ENCODE measurements around the gene GTF3C2. TPM values are rescaled to one million over a fixed set of nuclear protein-coding genes. Genes with fewer than 3 reads are reported as not detected.

The GTF3C2 gene
- total RNA-seq, 5 donors from 2014 or later (not counting 1 experiment from before 2014, with no cell fraction given), result 69.8 to 89.9 (median 82.1) TPM

- 86% methylated on average over 5 of the region's 6 CpGs for WGBS (ENCODE audit: insufficient coverage)
- Mint-ChIP-seq H3K36me3 (peaks cover 51% of the 10 kb centered on the region), H3K27me3 (no peaks in the 10 kb centered on the region), H3K4me3 (peak overlapping the region; percentile 10 to 58 (median 40)), H3K27ac (peak overlapping the region; percentile 11 to 42), H3K4me1 (peaks cover 45 to 57% (median 54%) of the 10 kb centered on the region in 3 donors), H3K9me3 (no peaks in the 10 kb centered on the region)
- no peak for ATAC-seq (replicated peaks in 1 of 4)
- Histone ChIP-seq H3K4me3 (ENCODE audit: control insufficient read depth in 1 of 2, extremely low read depth in 1 of 2, low read length in 1 of 2) (no peak overlapping the region), H3K9me3 (no peaks in the 10 kb centered on the region), H3K36me3 (ENCODE audit: control insufficient read depth in 2 of 2, extremely low read depth in 1 of 2, insufficient read depth in 1 of 2, low read length in 1 of 2) (peaks cover 21 to 64% of the 10 kb centered on the region in 2 donors), H3K4me1 (ENCODE audit: control insufficient read depth in 1 of 2, extremely low read depth in 1 of 2, insufficient read depth in 2 of 2, low read length in 2 of 2) (peaks cover 20 to 41% of the 10 kb centered on the region in 2 experiments), H3K27me3 (replicated peaks in 1 of 2; ENCODE audit: control insufficient read depth in 2 of 2, extremely low read depth in 1 of 2, insufficient read depth in 2 of 2, low read length in 1 of 2) (no peaks in the 10 kb centered on the region), H3K27ac (ENCODE audit: low read length) (no peak overlapping the region)
- CTCF ChIA-PET, result no interaction called here
- POLR2A ChIA-PET, result interaction anchor here (0.5 to 0.6 kb wide), 3 partner anchors 13 to 340 kb away, joined by 3 to 15 read pairs (median 4); no protein-coding TSS in a partner anchor
- DNase-seq, result no peak
These were observed 16.4 kb upstream of the GTF3C2 start for GRCh38 chr2:27372937-27373336.

GRCh38 chr2:27370816-27371620, 14.5 kb upstream of the GTF3C2 start:
- CTCF ChIA-PET, result interaction anchor here in 1 of 2 donors (0.8 kb wide), 1 partner anchor 39 kb away, joined by 3 read pairs; no protein-coding TSS in a partner anchor
- Histone ChIP-seq H3K4me3 (ENCODE audit: control insufficient read depth in 1 of 2, extremely low read depth in 1 of 2, low read length in 1 of 2) (peak overlapping the region; percentile 93 to 94), H3K27me3 (replicated peaks in 1 of 2; ENCODE audit: control insufficient read depth in 2 of 2, extremely low read depth in 1 of 2, insufficient read depth in 2 of 2, low read length in 1 of 2) (no peaks in the 10 kb centered on the region), H3K27ac (ENCODE audit: low read length) (peak overlapping the region; percentile 76), H3K9me3 (no peaks in the 10 kb centered on the region), H3K36me3 (ENCODE audit: control insufficient read depth in 2 of 2, extremely low read depth in 1 of 2, insufficient read depth in 1 of 2, low read length in 1 of 2) (peaks cover 12 to 66% of the 10 kb centered on the region in 2 donors), H3K4me1 (ENCODE audit: control insufficient read depth in 1 of 2, extremely low read depth in 1 of 2, insufficient read depth in 2 of 2, low read length in 2 of 2) (peaks cover 20 to 41% of the 10 kb centered on the region in 2 experiments)
- POLR2A ChIA-PET, result interaction anchor here (0.6 to 0.9 kb wide), 4 partner anchors 16 to 258 kb away, joined by 3 to 6 read pairs (median 3); partner anchors contain the start of genes CCDC121 (in 1 of the 2) and GPN1 (in 1 of the 2)
- H3K27ac Mint-ChIP-seq, result peak overlapping the region; percentile 90 to 95
- no peaks in the 10 kb centered on the region for H3K9me3 Mint-ChIP-seq
- H3K36me3 Mint-ChIP-seq, result peaks cover 57% of the 10 kb centered on the region
- DNase-seq, result peak in 9 of 35 experiments; percentile 7 to 56 (median 19)
- WGBS (ENCODE audit: insufficient coverage), result under 1% methylated on average over 43 of the region's 46 CpGs
- no peaks in the 10 kb centered on the region for H3K27me3 Mint-ChIP-seq
- ATAC-seq (replicated peaks in 1 of 4), result peak in 2 of 4 experiments; percentile 4 to 8
- H3K4me1 Mint-ChIP-seq, result peaks cover 47 to 55% (median 48%) of the 10 kb centered on the region in 3 donors
- H3K4me3 Mint-ChIP-seq, result peak overlapping the region; percentile 90 to 97 (median 94)

- no peaks in the 10 kb centered on the region for H3K9me3 ChIP-seq
- DNase-seq (peak; percentile 98 to 100 (median 99)), ATAC-seq (replicated peaks in 1 of 4) (peak; percentile 92 to 94 (median 94))
- peaks cover 46 to 55% (median 48%) of the 10 kb centered on the region in 3 donors for H3K4me1 Mint-ChIP-seq
- peaks cover 51% of the 10 kb centered on the region for H3K36me3 Mint-ChIP-seq
- no peaks in the 10 kb centered on the region for H3K27me3 Mint-ChIP-seq
- POLR2A ChIA-PET, result interaction anchor here (0.5 to 0.9 kb wide), 4 partner anchors 19 to 225 kb away, joined by 3 to 6 read pairs (median 4); no protein-coding TSS in a partner anchor
- peaks cover 4 to 65% of the 10 kb centered on the region in 2 donors for H3K36me3 ChIP-seq (ENCODE audit: control insufficient read depth in 2 of 2, extremely low read depth in 1 of 2, insufficient read depth in 1 of 2, low read length in 1 of 2)
- H3K4me1 ChIP-seq (ENCODE audit: control insufficient read depth in 1 of 2, extremely low read depth in 1 of 2, insufficient read depth in 2 of 2, low read length in 2 of 2), result peaks cover 20 to 41% of the 10 kb centered on the region in 2 experiments
- H3K27ac Mint-ChIP-seq, result peak within 1 kb of the TSS; percentile 95 to 99
- peak within 1 kb of the TSS; percentile 76 for H3K27ac ChIP-seq (ENCODE audit: low read length)
- CTCF ChIA-PET, result interaction anchor here (0.6 to 1.4 kb wide), 5 partner anchors 10 to 67 kb away, joined by 3 to 5 read pairs (median 3); partner anchors contain the start of gene ZNF513 (in 1 of the 2)
- peak within 1 kb of the TSS; percentile 90 to 97 (median 94) for H3K4me3 Mint-ChIP-seq
- peak within 1 kb of the TSS; percentile 93 to 94 for H3K4me3 ChIP-seq (ENCODE audit: control insufficient read depth in 1 of 2, extremely low read depth in 1 of 2, low read length in 1 of 2)
- WGBS (ENCODE audit: insufficient coverage), result under 1% methylated on average over 85 of the region's 85 CpGs
- H3K9me3 Mint-ChIP-seq, result no peaks in the 10 kb centered on the region
- H3K27me3 ChIP-seq (replicated peaks in 1 of 2; ENCODE audit: control insufficient read depth in 2 of 2, extremely low read depth in 1 of 2, insufficient read depth in 2 of 2, low read length in 1 of 2), result no peaks in the 10 kb centered on the region
These were observed 13.7 kb upstream of the GTF3C2 start, which contains the start of the genes EIF2B4 and SNX17 for GRCh38 chr2:27370026-27370815. TSS of gene EIF2B4 (minus strand) at chr2:27370338. CDS start at chr2:27370314, 24 bp downstream. TSS of gene SNX17 (plus strand) at chr2:27370616. CDS start at chr2:27370744, 128 bp downstream.

- H3K9me3 ChIP-seq, result no peaks in the 10 kb centered on the region
- H3K4me3 ChIP-seq (ENCODE audit: control insufficient read depth in 1 of 2, extremely low read depth in 1 of 2, low read length in 1 of 2), result peak overlapping the region; percentile 93 to 94
- peaks cover 49% of the 10 kb centered on the region for H3K36me3 Mint-ChIP-seq
- ChIA-PET CTCF (interaction anchor here (0.5 to 1.4 kb wide), 8 partner anchors 9 to 335 kb away, joined by 3 to 8 read pairs (median 3); partner anchors contain the start of gene ZNF513 (in 1 of the 2)), POLR2A (interaction anchor here (0.5 to 1.1 kb wide), 5 partner anchors 10 to 60 kb away, joined by 3 to 7 read pairs (median 4); no protein-coding TSS in a partner anchor)
- H3K27ac ChIP-seq (ENCODE audit: low read length), result peak overlapping the region; percentile 72
- H3K27me3 ChIP-seq (replicated peaks in 1 of 2; ENCODE audit: control insufficient read depth in 2 of 2, extremely low read depth in 1 of 2, insufficient read depth in 2 of 2, low read length in 1 of 2), result no peaks in the 10 kb centered on the region
- H3K4me3 Mint-ChIP-seq, result peak overlapping the region; percentile 90 to 97 (median 94)
- H3K4me1 Mint-ChIP-seq, result peaks cover 45 to 51% (median 48%) of the 10 kb centered on the region in 3 donors
- under 1% methylated on average over 17 of the region's 18 CpGs for WGBS (ENCODE audit: insufficient coverage)
- peak in 1 of 4 experiments; percentile 6 for ATAC-seq (replicated peaks in 1 of 4)
- H3K4me1 ChIP-seq (ENCODE audit: control insufficient read depth in 1 of 2, extremely low read depth in 1 of 2, insufficient read depth in 2 of 2, low read length in 2 of 2), result peaks cover 20 to 41% of the 10 kb centered on the region in 2 experiments
- no peak for DNase-seq
- H3K9me3 Mint-ChIP-seq, result no peaks in the 10 kb centered on the region
- peaks cover 4 to 63% of the 10 kb centered on the region in 2 donors for H3K36me3 ChIP-seq (ENCODE audit: control insufficient read depth in 2 of 2, extremely low read depth in 1 of 2, insufficient read depth in 1 of 2, low read length in 1 of 2)
- H3K27ac Mint-ChIP-seq, result peak overlapping the region; percentile 93 to 99
- H3K27me3 Mint-ChIP-seq, result no peaks in the 10 kb centered on the region
These were observed 13.0 kb upstream of the GTF3C2 start for GRCh38 chr2:27369471-27370025.

- Histone ChIP-seq H3K27me3 (replicated peaks in 1 of 2; ENCODE audit: control insufficient read depth in 2 of 2, extremely low read depth in 1 of 2, insufficient read depth in 2 of 2, low read length in 1 of 2) (no peaks in the 10 kb centered on the region), H3K27ac (ENCODE audit: low read length) (no peak overlapping the region), H3K4me3 (ENCODE audit: control insufficient read depth in 1 of 2, extremely low read depth in 1 of 2, low read length in 1 of 2) (no peak overlapping the region), H3K9me3 (no peaks in the 10 kb centered on the region), H3K36me3 (ENCODE audit: control insufficient read depth in 2 of 2, extremely low read depth in 1 of 2, insufficient read depth in 1 of 2, low read length in 1 of 2) (peaks cover 2 to 48% of the 10 kb centered on the region in 2 donors), H3K4me1 (ENCODE audit: control insufficient read depth in 1 of 2, extremely low read depth in 1 of 2, insufficient read depth in 2 of 2, low read length in 2 of 2) (peaks cover 2 to 6% of the 10 kb centered on the region in 2 experiments)
- Mint-ChIP-seq H3K4me1 (peaks cover 7 to 14% (median 10%) of the 10 kb centered on the region in 3 donors), H3K27me3 (no peaks in the 10 kb centered on the region), H3K9me3 (no peaks in the 10 kb centered on the region), H3K36me3 (peaks cover 29% of the 10 kb centered on the region), H3K4me3 (no peak overlapping the region), H3K27ac (no peak overlapping the region)
- ChIA-PET CTCF (no interaction called here), POLR2A (no interaction called here)
- ATAC-seq (replicated peaks in 1 of 4) (no peak), DNase-seq (no peak)
- 100% methylated on average over 1 of the region's 2 CpGs for WGBS (ENCODE audit: insufficient coverage)
These were observed 7.4 kb upstream of the GTF3C2 start for GRCh38 chr2:27363933-27364332.
